NCI-H1417 (cell line): Measurements from ENCODE around the gene ST8SIA4.
"Not testable (repeated sequence)": the region's sequence is repeated elsewhere in the genome, so short reads cannot be mapped to it uniquely, and the experiment has no call there.

Source experiments
- DNase-seq, 3 experiments: peaks; one replicate each; lab custom pipeline; 2025; lab: John Stamatoyannopoulos, UW

Gene ST8SIA4

DNA sequence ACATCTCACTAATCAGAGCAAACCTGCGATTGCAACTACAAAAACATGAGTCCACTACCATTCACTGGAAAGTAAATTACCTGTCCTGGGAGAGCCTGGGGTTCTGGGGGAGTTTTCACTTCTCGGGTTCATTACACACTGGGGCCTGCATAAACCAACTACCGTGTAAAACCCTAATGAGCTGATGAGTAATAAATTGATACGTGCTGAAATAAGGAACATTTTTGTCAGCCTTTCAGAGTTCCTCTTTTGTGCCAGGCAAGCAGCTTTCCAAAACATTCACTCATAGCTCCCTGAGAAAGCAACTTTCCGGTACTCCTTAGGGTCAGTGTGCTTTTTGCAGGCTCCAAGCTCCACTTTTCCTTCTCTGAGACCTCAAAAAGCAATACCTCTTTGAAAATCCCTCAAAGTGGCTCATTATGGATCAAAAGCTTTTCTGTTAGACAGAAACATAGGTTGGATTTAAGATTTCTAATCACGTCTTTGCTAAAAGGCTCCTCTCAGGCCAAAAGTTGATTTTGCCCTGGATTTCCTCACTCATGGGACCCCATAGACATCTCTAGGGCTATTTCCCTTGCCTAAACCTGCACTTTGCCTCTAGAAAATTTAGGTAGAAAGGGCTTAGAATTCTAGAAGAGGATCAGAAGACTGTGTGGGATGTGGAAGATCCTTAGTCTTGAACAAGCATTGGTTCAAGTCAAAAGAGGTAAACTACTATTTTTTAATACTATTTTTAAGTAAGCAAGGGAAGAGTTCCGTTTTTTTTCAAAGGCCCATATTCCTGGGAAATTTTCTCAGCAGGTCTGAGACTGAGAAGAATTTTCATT lies 74.8 kb downstream of the ST8SIA4 start:
- DNase-seq = no peak

DNA sequence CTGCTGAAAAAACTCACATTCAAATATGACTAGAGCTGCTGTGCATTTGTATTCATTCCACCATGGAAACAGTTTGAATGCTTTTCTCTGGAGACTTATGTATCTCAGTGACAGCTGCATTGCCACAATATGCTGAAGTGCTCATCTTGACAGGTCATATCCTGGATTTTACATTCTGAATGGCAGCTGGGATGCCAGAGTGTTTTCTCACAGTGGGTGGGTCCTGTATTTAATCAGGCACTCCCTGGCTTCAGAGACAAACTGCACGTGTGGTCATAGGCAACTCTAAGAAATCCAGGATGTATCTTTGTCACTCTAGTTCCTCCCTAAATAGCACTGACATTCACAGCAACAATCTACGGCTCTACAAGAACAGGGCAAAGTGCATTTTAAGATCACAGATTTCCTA lies 75.6 kb downstream of the ST8SIA4 start:
- DNase-seq = peak; percentile 51 to 90 (median 84)

GRCh38 chr5:100826133-100826532 lies 76.9 kb downstream of the ST8SIA4 start:
- DNase-seq = no peak

DNA sequence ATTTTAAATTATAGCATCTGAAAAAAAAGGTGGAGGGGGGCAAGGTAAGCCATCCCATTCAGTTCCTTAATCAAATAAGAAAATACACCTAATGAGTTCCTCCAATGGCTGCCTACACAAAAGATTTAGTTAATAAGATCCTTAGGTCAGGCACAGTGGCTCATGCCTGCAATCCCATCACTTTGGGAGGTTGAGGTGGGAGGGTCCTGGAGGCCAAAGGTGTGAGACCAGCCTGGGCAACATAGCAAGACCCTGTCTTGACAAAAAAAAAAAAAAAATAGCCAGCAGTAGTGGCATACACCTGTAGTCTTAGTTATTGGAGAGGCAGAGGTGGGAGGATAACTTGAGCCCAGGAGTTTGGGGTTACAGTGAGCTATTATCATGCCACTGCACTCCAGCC lies 78.4 kb downstream of the ST8SIA4 start:
- no peak for DNase-seq

- no peak for DNase-seq
Measured at GRCh38 chr5:100823812-100824211, 79.3 kb downstream of the ST8SIA4 start.

DNA sequence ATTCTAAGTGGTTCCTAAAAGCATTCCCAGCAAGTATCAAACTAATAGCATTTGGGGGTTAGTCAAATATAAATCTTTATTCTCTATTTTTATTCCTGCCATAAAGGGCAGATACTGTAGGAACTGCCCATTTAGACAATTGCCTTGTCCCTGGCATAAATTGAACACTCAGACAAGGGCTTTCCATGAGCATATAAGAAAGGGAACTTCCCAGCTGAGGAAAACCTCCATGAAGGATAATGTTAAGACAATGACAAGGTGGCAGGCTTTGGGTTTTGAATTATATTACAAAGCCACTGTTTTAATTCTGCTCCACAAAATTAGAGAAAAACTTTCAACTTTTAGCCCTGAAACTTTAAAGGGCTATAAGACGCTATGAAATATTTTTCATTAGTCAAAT lies 81.3 kb downstream of the ST8SIA4 start:
- no peak for DNase-seq

GRCh38 chr5:100818340-100818739 lies 84.7 kb downstream of the ST8SIA4 start:
- no peak for DNase-seq

DNA sequence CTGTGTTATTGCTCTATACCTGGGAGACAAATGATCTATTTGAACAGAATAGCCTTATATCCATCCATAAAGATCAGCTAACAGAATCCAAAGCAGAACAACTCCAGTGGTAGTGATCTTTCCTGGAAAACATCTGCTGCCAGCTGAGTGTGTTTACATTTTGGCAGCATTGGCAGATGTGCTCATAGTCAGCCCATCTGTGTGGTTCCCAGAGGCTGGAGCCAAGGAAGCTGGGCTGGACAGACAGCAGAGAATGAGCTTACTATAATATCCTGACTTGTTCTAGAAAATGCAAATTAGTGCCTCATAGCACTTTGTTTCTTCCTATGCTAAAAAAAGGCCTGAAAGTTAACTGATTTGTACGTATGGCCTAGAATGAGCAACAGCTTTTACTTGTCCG lies 99.7 kb downstream of the ST8SIA4 start:
- DNase-seq = no peak

GRCh38 chr5:100802208-100802607 lies 100.9 kb downstream of the ST8SIA4 start:
- no peak for DNase-seq

GRCh38 chr5:100800562-100800961 lies 102.5 kb downstream of the ST8SIA4 start:
- DNase-seq = no peak

DNA sequence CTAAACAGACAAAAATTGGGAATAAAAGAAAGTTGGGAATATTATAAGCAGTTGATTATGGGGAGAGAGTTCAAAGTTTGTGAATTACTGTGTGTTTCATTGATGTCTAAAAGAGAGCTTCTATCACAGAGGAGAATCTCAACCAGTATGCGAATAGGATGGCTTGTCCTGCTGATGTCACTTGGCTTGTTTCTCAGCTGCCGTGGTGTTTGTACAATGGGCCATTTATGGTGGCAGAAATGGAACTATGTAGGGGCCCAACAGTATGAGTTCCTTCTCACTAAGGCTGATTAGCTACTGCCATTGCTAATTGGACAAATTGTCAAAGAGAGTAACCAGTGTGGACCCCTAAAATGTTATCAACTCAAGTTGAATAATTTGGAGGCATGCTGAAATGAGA lies 103.9 kb downstream of the ST8SIA4 start:
- no peak for DNase-seq

DNA sequence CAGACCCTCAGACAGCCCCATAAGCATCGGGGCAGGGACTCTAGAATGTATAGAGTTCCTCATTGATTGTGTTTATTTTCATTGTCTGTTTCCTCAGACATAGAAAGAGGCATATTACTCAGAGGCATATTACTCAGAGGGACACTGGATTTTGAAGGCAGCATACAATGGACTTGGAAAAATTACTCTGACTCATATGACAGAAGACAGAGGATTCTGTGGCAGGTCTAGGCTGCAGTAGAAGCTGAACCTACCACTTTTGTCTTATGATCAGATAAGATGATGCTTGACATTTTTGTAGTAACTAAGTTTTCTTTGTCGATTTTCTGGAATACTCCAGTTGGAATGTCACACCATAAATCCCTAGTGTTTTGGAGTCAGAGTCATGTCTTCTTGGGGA lies 105.2 kb downstream of the ST8SIA4 start:
- no peak for DNase-seq

DNA sequence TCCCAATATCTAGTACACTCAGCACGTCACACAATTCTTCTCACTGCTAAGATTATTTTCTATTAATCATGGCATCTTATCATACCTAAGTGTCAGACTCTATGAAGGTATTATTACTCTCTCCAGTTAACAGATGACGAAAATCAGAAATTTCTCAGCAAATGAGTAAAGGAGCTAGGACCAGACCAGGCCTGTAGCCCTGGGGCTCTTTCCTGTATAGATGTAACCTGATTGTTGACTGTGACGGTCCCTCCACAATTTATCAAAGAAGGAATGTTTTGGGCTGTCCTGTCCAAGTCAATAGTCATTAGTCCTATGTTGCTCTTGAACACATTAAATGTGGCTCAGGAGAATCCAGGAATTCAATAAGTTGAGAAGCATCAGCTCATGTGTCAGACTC lies 106.2 kb downstream of the ST8SIA4 start:
- DNase-seq = no peak

DNA sequence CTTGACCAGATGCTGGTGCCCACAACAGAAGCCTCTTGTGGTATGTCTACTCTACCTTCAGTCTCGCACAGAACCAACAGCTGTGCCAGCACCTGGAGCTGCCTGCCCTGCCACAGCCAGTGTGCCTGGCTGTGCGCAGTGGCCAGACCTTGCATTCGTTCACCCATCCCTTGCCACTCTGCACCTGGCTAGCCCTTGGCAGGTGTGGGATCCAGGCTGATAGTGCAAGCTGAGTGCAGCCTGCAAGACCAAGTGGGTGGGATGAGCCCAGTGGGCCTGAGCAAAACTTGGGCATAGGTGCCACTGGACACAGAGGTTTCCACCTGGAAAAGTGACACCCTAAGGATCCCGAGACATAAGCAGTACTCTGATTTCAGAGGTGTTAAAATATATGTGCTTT lies 108.2 kb downstream of the ST8SIA4 start:
- DNase-seq = no peak

- no peak for DNase-seq
Measured at GRCh38 chr5:100794218-100794617, 108.9 kb downstream of the ST8SIA4 start.

DNA sequence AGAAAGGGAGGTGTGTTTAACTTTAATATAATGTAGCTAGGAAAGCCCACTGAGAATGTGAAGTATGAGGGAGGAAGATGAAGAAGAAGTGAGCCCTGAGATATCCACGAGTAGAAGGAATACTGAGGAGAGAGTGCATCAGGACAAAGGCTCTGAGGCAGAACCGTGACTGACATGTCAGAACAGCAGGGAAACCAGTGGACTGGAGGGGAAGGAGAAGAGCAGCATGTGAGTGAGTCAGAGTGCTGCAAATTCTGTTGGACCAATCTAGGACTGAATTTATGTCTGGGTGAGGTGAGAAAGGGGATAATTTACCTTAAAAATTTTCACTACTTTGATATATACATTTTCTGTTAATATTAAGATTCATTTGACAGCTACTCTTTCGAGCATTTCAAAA lies 110.3 kb downstream of the ST8SIA4 start:
- DNase-seq = no peak

DNA sequence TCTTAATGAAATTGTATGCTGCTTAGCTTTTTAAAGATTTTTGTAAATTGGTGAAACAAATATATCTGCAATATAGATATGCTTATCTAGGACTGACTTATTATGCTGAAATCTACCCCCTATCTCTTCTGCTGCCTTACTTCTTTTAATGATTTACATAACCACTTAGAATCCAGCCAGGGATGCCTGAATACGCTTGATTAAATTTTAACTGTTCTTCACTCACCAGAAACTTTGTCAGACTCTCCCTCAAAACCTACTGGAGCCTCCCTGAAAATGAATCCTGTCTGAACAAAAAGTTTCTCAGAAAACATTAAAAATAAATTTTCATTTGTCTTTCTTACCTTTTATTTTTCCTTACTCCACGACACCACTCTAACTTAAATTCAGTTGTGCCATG lies 111.7 kb downstream of the ST8SIA4 start:
- no peak for DNase-seq

DNA sequence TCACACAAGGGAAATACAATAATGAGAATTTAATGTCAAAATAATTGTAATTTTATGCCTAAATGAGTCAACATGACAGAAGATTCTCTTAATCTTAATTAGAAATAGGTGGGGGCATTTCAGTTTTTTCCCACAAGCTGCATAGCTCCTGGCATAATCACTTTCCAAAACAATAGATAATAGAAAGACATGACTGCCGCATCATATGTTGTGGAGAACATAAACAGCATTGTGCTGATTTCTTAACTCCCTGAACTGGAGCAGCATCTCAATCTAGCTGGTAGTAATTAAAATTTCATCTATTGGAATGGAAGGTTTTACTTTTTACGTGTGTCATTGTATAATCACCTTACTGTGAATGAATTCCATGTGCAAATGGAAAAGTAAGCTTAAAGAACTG lies 112.1 kb downstream of the ST8SIA4 start:
- DNase-seq = no peak

DNA sequence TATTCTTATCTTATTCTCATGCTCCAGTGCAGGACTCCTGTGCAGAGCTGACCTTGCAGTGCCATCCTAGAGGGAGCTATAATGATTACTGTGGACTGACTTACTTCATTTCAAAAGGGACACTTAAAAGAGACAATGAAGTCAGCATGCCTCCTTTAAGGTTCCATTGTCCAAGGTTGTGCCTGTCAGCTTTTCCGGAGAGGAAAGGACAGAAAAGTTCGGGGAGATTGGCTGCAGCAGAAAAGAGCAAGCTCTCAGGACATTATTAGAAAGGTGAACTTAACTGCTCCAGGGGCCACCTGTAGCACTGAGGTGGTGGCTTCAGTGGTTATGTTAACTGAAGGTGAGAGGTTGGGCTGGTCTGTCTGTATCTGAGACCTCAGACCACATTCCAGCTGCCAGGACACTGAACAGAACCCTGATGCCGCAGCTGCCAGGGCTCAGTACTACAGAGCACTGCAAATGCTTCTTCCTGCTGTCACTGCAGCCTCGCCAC lies 112.9 kb downstream of the ST8SIA4 start:
- no peak for DNase-seq

DNA sequence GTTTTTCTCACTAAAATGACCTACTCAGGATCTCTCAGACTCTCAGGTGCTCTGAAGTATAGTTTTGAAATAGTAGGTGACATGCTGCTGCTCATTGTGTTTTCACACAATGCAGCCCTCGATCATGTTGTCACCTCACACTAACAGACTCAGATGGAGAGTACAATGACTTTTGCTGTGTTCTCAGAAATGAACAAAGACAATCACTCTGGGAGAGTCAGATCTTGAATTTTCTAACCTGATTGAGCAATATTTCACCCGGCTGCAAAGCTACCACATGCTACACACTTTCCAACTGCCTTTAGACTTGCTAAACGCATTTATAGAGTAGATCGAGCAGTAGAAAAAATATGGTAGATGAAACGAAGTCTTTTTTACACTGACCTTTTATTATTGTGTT lies 113.4 kb downstream of the ST8SIA4 start:
- DNase-seq = no peak

DNA sequence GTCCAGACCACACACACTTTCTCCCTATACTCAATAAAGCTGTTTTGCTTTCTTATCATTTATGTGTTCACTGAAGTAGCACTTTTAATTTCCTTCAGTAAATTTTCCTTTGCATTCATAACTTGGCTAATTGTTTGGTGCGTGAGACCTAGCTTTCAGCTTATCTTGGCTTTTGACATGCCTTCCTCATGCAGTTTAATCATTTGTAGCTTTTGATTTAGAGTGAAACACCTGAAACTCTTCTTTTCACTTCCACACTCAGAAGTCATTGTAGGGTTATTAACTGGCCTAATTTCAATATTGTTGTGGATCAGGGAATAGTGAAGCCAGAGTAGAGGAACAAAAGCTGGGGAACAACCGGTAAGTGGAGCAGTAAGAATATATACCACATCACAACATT lies 114.7 kb downstream of the ST8SIA4 start:
- no peak for DNase-seq

- no peak for DNase-seq
Measured at GRCh38 chr5:100787648-100788047, 115.4 kb downstream of the ST8SIA4 start.

DNA sequence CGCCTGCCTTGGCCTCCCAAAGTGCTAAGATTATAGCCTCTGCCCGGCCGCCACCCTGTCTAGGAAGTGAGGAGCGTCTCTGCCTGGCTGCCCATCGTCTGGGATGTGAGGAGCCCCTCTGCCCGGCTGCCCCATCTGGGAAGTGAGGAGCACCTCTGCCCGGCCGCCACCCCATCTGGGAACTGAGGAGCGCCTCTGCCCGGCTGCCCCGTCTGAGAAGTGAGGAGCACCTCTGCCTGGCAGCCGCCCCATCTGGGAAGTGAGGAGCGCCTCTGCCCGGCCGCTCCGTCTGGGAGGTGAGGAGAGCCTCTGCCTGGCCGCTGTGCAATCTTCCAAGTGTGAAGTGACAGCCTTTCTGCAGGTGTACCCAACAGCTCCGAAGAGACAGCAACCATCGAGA lies 117.5 kb downstream of the ST8SIA4 start:
- not testable (repeated sequence) for DNase-seq

DNA sequence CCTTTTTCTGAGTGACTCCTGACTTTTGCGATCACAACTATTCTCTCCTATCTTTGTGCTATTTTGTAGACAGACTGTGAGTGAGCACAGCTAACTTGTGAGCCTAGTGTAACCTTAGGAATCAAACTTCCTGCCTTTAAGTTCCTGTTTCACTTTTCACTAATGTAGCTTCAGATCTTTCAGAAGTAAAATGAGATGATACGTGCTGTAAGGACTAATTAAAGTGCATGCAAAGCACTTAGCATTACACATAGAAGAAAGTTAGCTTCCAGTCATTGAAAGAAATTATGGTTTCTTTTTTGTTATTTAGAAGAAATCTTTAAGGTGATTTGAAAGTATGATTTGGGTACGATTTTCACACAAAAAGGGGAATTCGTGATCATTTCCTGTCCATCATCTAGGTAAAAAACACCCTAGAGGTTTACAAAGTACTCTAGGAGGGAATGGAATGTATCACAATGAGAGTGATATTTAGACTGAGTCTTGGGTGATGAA lies 122.7 kb downstream of the ST8SIA4 start:
- no peak for DNase-seq
